H9 (cell line): Measurements from ENCODE around the gene UVRAG. TPM values are rescaled to one million over a fixed set of nuclear protein-coding genes. Genes with fewer than 3 reads are reported as not detected.

Experiments
- DNase-seq: peaks from one replicate; pipeline ENCODE4 v3.0.0-alpha.2; 2017
- H2AFZ ChIP-seq: one replicate; pipeline ENCODE4 v1.6.1; 2013; ENCODE audit warnings: mild to moderate bottlenecking, low read length, control low read depth, moderate library complexity
- H2AK5ac ChIP-seq: 2 replicates; pipeline ENCODE4 v1.6.1; 2013; ENCODE audit warnings: low read length, control low read depth, mixed read lengths; ENCODE audit not compliant: insufficient read length
- H2BK120ac ChIP-seq: one replicate; pipeline ENCODE4 v1.6.1; 2013; ENCODE audit warnings: low read depth, mild to moderate bottlenecking, low read length, control low read depth, inconsistent platforms; ENCODE audit not compliant: poor library complexity, severe bottlenecking
- H2BK12ac ChIP-seq: 2 replicates; pipeline ENCODE4 v1.6.1; 2013; ENCODE audit warnings: low read length, control low read depth, mixed read lengths, low read depth; ENCODE audit not compliant: insufficient read length
- H2BK15ac ChIP-seq: 2 replicates; pipeline ENCODE4 v1.6.1; 2013; ENCODE audit warnings: low read depth, low read length, control low read depth
- H2BK20ac ChIP-seq: one replicate; pipeline ENCODE4 v1.6.1; 2013; ENCODE audit warnings: low read depth, mild to moderate bottlenecking, low read length, control low read depth, inconsistent platforms; ENCODE audit not compliant: poor library complexity, severe bottlenecking
- H2BK5ac ChIP-seq: 2 replicates; pipeline ENCODE4 v1.6.1; 2013; ENCODE audit warnings: low read length, control low read depth, mixed read lengths; ENCODE audit not compliant: insufficient read length
- H3K14ac ChIP-seq: 2 replicates; pipeline ENCODE4 v1.6.1; 2013; ENCODE audit warnings: low read length, control low read depth; ENCODE audit not compliant: insufficient read depth
- H3K18ac ChIP-seq: 2 replicates; pipeline ENCODE4 v1.6.1; 2013; ENCODE audit warnings: low read depth, mild to moderate bottlenecking, mixed read lengths, low read length, control low read depth; ENCODE audit not compliant: insufficient read length
- H3K23ac ChIP-seq: 2 replicates; pipeline ENCODE4 v1.6.1; 2013; ENCODE audit warnings: low read length, control low read depth, mixed read lengths, low read depth; ENCODE audit not compliant: insufficient read length
- H3K23me2 ChIP-seq: 2 replicates; pipeline ENCODE4 v1.6.1; 2013; ENCODE audit warnings: low read depth, mild to moderate bottlenecking, mixed read lengths, low read length, control low read depth; ENCODE audit not compliant: insufficient read length, poor library complexity, severe bottlenecking
- H3K27ac ChIP-seq: 2 replicates; pipeline ENCODE4 v1.5.1; 2013; ENCODE audit warnings: low read length, control low read depth, mixed read lengths, low read depth; ENCODE audit not compliant: insufficient read length
- H3K27me3 ChIP-seq: 2 replicates; pipeline ENCODE4 v1.6.1; 2013; ENCODE audit warnings: low read length, control low read depth, inconsistent platforms; ENCODE audit not compliant: insufficient read depth
- H3K4ac ChIP-seq: 2 replicates; pipeline ENCODE4 v1.6.1; 2013; ENCODE audit warnings: low read depth, mild to moderate bottlenecking, control low read depth, inconsistent platforms, low read length, moderate library complexity
- H3K4me1 ChIP-seq: 2 replicates; pipeline ENCODE4 v1.6.1; 2013; ENCODE audit warnings: low read length, control low read depth, inconsistent platforms; ENCODE audit not compliant: insufficient read depth
- H3K4me2 ChIP-seq: 2 replicates; pipeline ENCODE4 v1.6.1; 2013; ENCODE audit warnings: low read length, control low read depth, mixed read lengths; ENCODE audit not compliant: insufficient read length, insufficient read depth
- H3K56ac ChIP-seq: 2 replicates; pipeline ENCODE4 v1.6.1; 2013; ENCODE audit warnings: low read depth, mild to moderate bottlenecking, mixed read lengths, low read length, control low read depth; ENCODE audit not compliant: insufficient read length
- H3K79me1 ChIP-seq: 2 replicates; pipeline ENCODE4 v1.6.1; 2013; ENCODE audit warnings: low read depth, mild to moderate bottlenecking, moderate library complexity, low read length, control low read depth, inconsistent platforms; ENCODE audit not compliant: insufficient read depth, poor library complexity, severe bottlenecking
- H3K79me2 ChIP-seq: 2 replicates; pipeline ENCODE4 v1.6.1; 2013; ENCODE audit warnings: low read length, control low read depth, inconsistent platforms; ENCODE audit not compliant: insufficient read depth
- H3K9ac ChIP-seq: 2 replicates; pipeline ENCODE4 v1.6.1; 2013; ENCODE audit warnings: low read length, control low read depth, mixed read lengths; ENCODE audit not compliant: insufficient read length; ENCODE audit errors: extremely low read depth
- H3K9me3 ChIP-seq: one replicate; pipeline ENCODE4 v1.6.1; 2013; ENCODE audit warnings: low read depth, low read length, inconsistent platforms; ENCODE audit not compliant: control insufficient read depth
- H3T11ph ChIP-seq: one replicate; pipeline ENCODE4 v1.6.1; 2013; ENCODE audit warnings: mild to moderate bottlenecking, low read length, control low read depth, inconsistent platforms
- H4K20me1 ChIP-seq: one replicate; pipeline ENCODE4 v1.6.1; 2013; ENCODE audit not compliant: control insufficient read depth, insufficient read length, insufficient read depth
- H4K5ac ChIP-seq: 2 replicates; pipeline ENCODE4 v1.6.1; 2013; ENCODE audit warnings: low read depth, mild to moderate bottlenecking, mixed read lengths, low read length, control low read depth; ENCODE audit not compliant: insufficient read length
- H4K8ac ChIP-seq: replicated peaks from 2 replicates; pipeline ENCODE4 v1.6.1; 2013; ENCODE audit warnings: low read length, control low read depth, mixed read lengths, low read depth; ENCODE audit not compliant: insufficient read length
- H4K91ac ChIP-seq: 2 replicates; pipeline ENCODE4 v1.6.1; 2013; ENCODE audit warnings: low read depth, mild to moderate bottlenecking, moderate library complexity, mixed read lengths, low read length, control low read depth; ENCODE audit not compliant: insufficient read length
- H3K27ac Mint-ChIP-seq, 3 experiments: 2 replicates in 2 of 3; 3 replicates in 1 of 3; pipeline ENCODE4 v1.8.0; 2020 to 2021; ENCODE audit warnings: mixed read lengths in 3 of 3, mild to moderate bottlenecking in 1 of 3, moderate library complexity in 1 of 3
- H3K27me3 Mint-ChIP-seq: 2 replicates; pipeline ENCODE4 v1.8.0; 2021; ENCODE audit warnings: low read depth, mild to moderate bottlenecking, moderate library complexity, mixed read lengths
- H3K36me3 Mint-ChIP-seq, 3 experiments: 2 replicates in 2 of 3; 3 replicates in 1 of 3; pipeline ENCODE4 v1.8.0; 2020 to 2021; ENCODE audit warnings: low read depth in 3 of 3, mixed read lengths in 3 of 3; ENCODE audit not compliant: insufficient read depth in 1 of 3
- H3K4me1 Mint-ChIP-seq, 2 experiments: 2 replicates each; pipeline ENCODE4 v1.8.0; 2020; ENCODE audit warnings: mixed read lengths in 2 of 2
- H3K4me3 Mint-ChIP-seq, 2 experiments: 2 replicates in 1 of 2; 3 replicates in 1 of 2; pipeline ENCODE4 v1.8.0; 2020 to 2021; ENCODE audit warnings: mild to moderate bottlenecking in 2 of 2, mixed read lengths in 2 of 2, moderate library complexity in 1 of 2
- H3K9me3 Mint-ChIP-seq, 2 experiments: 2 replicates in 1 of 2; 3 replicates in 1 of 2; pipeline ENCODE4 v1.8.0; 2020; ENCODE audit warnings: mild to moderate bottlenecking in 2 of 2, mixed read lengths in 2 of 2, moderate library complexity in 1 of 2
- CTCF ChIP-seq: fragments of 200-600 bp; sonication (generic); conservative IDR thresholded peaks from 3 replicates; pipeline ENCODE4 v1.8.0; 2021; ENCODE audit warnings: antibody characterized with exemption, mild to moderate bottlenecking
- WGBS: extraction: QIAGEN DNeasy Blood & Tissue Kit; methylation state at CpG from one replicate; pipeline ENCODE4 v1.1.7; 2013; ENCODE audit warnings: missing lambda C conversion rate, low lambda C conversion rate, mixed read lengths; ENCODE audit not compliant: insufficient read length; ENCODE audit errors: extremely low coverage; 5-methylcytosine and 5-hydroxymethylcytosine counted together
- total RNA-seq: library from RNA; stranded (reverse); gene quantifications from 2 replicates; pipeline ENCODE4 v1.2.1, GENCODE V29; 2021

Gene UVRAG
- total RNA-seq, 1 experiment from 2014 or later = 18.5 TPM

- Histone ChIP-seq H4K5ac (no peak overlapping the region), H3K27ac (no peak overlapping the region), H3K9ac (no peak overlapping the region), H2BK5ac (no peak overlapping the region), H3K56ac (no peak overlapping the region), H2AFZ (no peak overlapping the region), H3K23ac (no peak overlapping the region), H4K8ac (no peak overlapping the region), H3K4me2 (no peak overlapping the region), H3K18ac (no peak overlapping the region), H2AK5ac (no peak overlapping the region), H3K9me3 (no peaks in the 10 kb centered on the region), H3K4me1 (no peaks in the 10 kb centered on the region), H3K4ac (no peak overlapping the region), H2BK120ac (no peak overlapping the region), H3T11ph (no peak overlapping the region), H4K20me1 (no peaks in the 10 kb centered on the region), H4K91ac (no peak overlapping the region), H2BK12ac (no peak overlapping the region), H3K14ac (no peak overlapping the region), H3K79me1 (no peaks in the 10 kb centered on the region), H3K23me2 (no peaks in the 10 kb centered on the region), H3K79me2 (no peaks in the 10 kb centered on the region; the same call in 1 of the 2 replicates), H2BK15ac (no peak overlapping the region), H3K27me3 (no peaks in the 10 kb centered on the region), H2BK20ac (no peak overlapping the region)
- Mint-ChIP-seq H3K27me3 (peaks cover 2% of the 10 kb centered on the region; the same call in 1 of the 2 replicates), H3K36me3 (peaks cover 0 to 2% (median 0%) of the 10 kb centered on the region in 3 experiments; a peak in 1 of 7 replicates), H3K4me1 (peaks cover 9 to 15% of the 10 kb centered on the region in 2 experiments), H3K27ac (peak overlapping the region in 1 of 3 experiments; percentile 76; a peak in 3 of 7 replicates), H3K4me3 (no peak overlapping the region), H3K9me3 (peaks cover 2 to 3% of the 10 kb centered on the region in 2 experiments; a peak in 2 of 5 replicates)
- no peak for DNase-seq
- WGBS = no CpG with 5 or more reads among the region's 8 CpGs
- TF ChIP-seq CTCF = no peak
Observed at GRCh38 chr11:75873417-75874221, 58.6 kb downstream of the UVRAG start.
